ENCODE measurements around the gene TUBGCP6. TPM values are rescaled to one million over a fixed set of nuclear protein-coding genes. Genes with fewer than 3 reads are reported as not detected.

Gene TUBGCP6
- total RNA-seq, 6 experiments from 2014 or later = 10.4 to 22.6 (median 14.6) TPM

DNA sequence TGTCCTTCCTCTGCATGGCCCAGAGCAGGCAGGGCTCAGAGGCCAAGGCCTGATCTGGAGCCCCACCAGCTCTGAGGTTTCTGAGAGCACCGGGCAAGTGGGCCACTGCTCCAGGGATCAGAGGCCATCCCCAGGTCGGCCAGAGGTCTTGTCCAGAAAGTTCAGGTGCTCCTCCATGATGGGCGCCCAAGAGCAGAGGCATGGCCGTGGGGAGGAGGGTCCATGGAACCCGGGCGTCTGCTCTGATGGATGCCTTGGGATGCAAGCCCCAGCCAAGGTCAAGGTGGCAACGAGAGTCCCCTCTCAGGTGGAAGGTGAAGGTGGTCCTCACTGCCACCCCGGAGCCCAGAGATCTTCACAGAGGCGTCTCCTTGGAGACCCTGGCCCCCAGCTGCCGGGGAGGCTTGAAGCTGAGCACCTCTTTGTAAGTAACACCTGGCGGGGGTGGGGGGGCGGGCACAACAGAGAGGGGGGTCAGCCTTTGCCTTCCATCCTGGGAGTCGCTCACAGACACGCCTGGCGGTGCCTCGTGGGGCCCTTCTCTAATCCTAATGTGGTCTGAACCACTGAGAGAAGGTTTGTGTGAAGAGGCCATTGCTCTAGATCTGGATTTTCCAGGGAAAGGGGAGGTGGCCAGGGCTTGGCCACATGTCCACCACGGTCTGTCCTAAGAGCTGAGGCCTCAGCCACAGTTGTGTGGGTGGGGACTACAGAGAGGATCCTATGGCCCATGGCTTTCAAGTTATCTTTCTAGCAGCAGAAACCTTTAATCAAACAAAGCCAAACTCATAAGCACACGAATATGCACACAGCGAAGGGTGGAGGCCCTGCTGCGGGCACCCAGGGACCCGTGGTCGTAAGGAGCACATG lies 8.5 kb upstream of the TUBGCP6 start:
- no peaks in the 10 kb centered on the region for H3K36me3 ChIP-seq
- ATAC-seq (no peak), DNase-seq (no peak)
- no peak overlapping the region for H3K4me3 ChIP-seq
- TF ChIP-seq, protein P1, sequence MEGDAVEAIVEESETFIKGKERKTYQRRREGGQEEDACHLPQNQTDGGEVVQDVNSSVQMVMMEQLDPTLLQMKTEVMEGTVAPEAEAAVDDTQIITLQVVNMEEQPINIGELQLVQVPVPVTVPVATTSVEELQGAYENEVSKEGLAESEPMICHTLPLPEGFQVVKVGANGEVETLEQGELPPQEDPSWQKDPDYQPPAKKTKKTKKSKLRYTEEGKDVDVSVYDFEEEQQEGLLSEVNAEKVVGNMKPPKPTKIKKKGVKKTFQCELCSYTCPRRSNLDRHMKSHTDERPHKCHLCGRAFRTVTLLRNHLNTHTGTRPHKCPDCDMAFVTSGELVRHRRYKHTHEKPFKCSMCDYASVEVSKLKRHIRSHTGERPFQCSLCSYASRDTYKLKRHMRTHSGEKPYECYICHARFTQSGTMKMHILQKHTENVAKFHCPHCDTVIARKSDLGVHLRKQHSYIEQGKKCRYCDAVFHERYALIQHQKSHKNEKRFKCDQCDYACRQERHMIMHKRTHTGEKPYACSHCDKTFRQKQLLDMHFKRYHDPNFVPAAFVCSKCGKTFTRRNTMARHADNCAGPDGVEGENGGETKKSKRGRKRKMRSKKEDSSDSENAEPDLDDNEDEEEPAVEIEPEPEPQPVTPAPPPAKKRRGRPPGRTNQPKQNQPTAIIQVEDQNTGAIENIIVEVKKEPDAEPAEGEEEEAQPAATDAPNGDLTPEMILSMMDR (IDR thresholded peaks at IDR 0.05) = no peak
- TF ChIP-seq POLR2A (IDR thresholded peaks at IDR 0.05) = no peak
- H3K9me3 ChIP-seq = no peaks in the 10 kb centered on the region
- WGBS (ENCODE audit: insufficient coverage, low coverage, low lambda C conversion rate, missing lambda C conversion rate) = 20% methylated on average over 1 of the region's 22 CpGs
- intact Hi-C loops (cut with DNase I) = loop anchor here in 1 of 2 donors (5.0 kb wide), 1 partner anchor 89 kb away; the partner anchor contains the start of gene PPP6R2
- peaks cover 0 to 40% (median 13%) of the 10 kb centered on the region in 4 donors for H3K4me1 ChIP-seq
- H3K27ac ChIP-seq = no peak overlapping the region
- no peaks in the 10 kb centered on the region for H3K27me3 ChIP-seq

GRCh38 chr22:50252082-50253045 lies 7.5 kb upstream of the TUBGCP6 start:
- peak; percentile 82 to 83 (median 82) for DNase-seq

GRCh38 chr22:50251477-50252081 lies 6.8 kb upstream of the TUBGCP6 start:
- Histone ChIP-seq H3K9me3 (no peaks in the 10 kb centered on the region), H3K4me3 (peak overlapping the region; percentile 57 to 80 (median 67)), H3K27me3 (no peaks in the 10 kb centered on the region), H3K36me3 (no peaks in the 10 kb centered on the region), H3K4me1 (peaks cover 0 to 28% (median 7%) of the 10 kb centered on the region in 4 donors), H3K27ac (peak overlapping the region in 1 of 3 donors; percentile 43)
- no peak for TF ChIP-seq POLR2A (IDR thresholded peaks at IDR 0.05)
- TF ChIP-seq, protein P1 (IDR thresholded peaks at IDR 0.05) = no peak
- WGBS (ENCODE audit: insufficient coverage, low coverage, low lambda C conversion rate, missing lambda C conversion rate) = 7% methylated on average over 11 of the region's 36 CpGs
- intact Hi-C loops (cut with DNase I) = loop anchor here in 1 of 2 donors (5.0 kb wide), 1 partner anchor 91 kb away; the partner anchor contains the start of gene PPP6R2
- DNase-seq (no peak), ATAC-seq (peak in 1 of 4 donors; percentile 3)

More at GRCh38 chr22:50252082-50253045, 7.5 kb upstream of the TUBGCP6 start:
- intact Hi-C loops (cut with DNase I) = loop anchor here in 1 of 2 donors (5.0 kb wide), 1 partner anchor 90 kb away; the partner anchor contains the start of gene PPP6R2
- no peaks in the 10 kb centered on the region for H3K36me3 ChIP-seq
- H3K4me3 ChIP-seq = no peak overlapping the region
- no peaks in the 10 kb centered on the region for H3K27me3 ChIP-seq
- no peak for TF ChIP-seq POLR2A (IDR thresholded peaks at IDR 0.05)
- TF ChIP-seq, protein P1 (IDR thresholded peaks at IDR 0.05) = peak; percentile 63 to 78 (median 70)
- H3K27ac ChIP-seq = peak overlapping the region in 1 of 3 donors; percentile 43
- H3K4me1 ChIP-seq = peaks cover 0 to 31% (median 8%) of the 10 kb centered on the region in 4 donors
- H3K9me3 ChIP-seq = no peaks in the 10 kb centered on the region
- WGBS (ENCODE audit: insufficient coverage, low coverage, low lambda C conversion rate, missing lambda C conversion rate) = 23% methylated on average over 6 of the region's 25 CpGs
- peak; percentile 67 to 72 (median 68) for ATAC-seq
